NCI-H2171 treated with DMSO at 0.1 percent for 48 hours (cell line): ENCODE measurements around the gene WDR89.
"Not testable (repeated sequence)": the region's sequence is repeated elsewhere in the genome, so short reads cannot be mapped to it uniquely, and the experiment has no call there.

ENCODE experiments used
- DNase-seq: peaks from one replicate; lab custom pipeline; 2025; lab: John Stamatoyannopoulos, UW

WDR89 gene, protein sequence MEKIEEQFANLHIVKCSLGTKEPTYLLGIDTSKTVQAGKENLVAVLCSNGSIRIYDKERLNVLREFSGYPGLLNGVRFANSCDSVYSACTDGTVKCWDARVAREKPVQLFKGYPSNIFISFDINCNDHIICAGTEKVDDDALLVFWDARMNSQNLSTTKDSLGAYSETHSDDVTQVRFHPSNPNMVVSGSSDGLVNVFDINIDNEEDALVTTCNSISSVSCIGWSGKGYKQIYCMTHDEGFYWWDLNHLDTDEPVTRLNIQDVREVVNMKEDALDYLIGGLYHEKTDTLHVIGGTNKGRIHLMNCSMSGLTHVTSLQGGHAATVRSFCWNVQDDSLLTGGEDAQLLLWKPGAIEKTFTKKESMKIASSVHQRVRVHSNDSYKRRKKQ

DNA sequence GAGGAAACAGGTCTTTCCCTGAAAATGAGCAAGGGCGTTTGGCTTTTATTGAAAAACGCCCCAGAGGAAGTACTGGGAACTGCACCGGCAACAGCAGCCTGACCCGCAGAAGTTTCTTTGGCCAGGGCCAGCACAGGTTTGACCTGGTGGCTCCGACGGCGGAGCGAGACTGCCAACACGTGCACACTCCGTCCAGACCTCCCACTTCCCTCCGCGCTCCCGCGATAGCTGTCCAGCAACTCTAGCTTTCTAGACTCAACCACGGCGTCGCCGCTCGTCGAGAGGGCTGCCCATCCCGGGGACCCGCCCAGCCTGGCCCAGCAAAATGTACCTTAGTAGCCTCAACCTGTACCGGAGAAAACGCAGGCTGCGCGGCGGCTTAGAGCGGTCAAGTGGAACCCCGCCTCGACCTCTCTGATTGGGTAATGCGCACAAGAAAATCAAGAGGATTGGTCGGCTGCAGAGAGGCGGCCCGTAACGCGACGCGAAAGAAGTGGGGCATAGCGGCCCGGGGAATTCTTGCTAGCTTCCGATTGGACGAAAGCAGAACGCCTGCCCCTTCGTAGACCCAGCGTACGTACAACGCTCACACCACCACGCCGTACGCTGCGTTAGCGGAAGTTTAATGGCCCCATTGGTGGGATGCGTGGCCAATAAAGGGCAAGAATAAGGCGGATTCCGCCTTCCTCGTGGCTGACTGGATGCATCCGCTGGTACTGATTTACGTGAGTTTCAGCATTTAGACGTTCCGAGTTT lies at the start of gene WDR89:
TSS of gene WDR89 (minus strand) at position 399 of the 756 bp plus-strand sequence. CDS start 41,929 bp downstream, outside the sequence.
- peak; percentile 100 for DNase-seq

DNA sequence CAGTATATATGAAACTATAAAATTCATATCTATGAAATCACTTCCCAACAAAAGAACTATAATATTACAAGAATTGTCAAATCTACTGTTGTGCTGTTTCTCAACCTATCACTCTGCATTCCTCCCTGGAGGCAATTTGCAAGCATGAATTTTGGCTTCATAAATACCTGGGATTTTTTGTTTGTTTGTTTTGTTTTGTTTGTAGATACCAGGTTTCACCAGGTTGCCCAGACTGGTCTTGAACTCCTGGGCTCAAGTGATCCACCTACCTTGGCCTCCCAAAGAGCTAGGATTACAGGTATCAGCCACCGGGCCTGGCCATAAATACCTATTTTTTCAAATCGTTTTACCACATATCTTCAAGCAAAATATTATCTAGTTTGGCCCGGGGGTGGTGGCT lies 47.5 kb upstream of the WDR89 start:
- no peak for DNase-seq

DNA sequence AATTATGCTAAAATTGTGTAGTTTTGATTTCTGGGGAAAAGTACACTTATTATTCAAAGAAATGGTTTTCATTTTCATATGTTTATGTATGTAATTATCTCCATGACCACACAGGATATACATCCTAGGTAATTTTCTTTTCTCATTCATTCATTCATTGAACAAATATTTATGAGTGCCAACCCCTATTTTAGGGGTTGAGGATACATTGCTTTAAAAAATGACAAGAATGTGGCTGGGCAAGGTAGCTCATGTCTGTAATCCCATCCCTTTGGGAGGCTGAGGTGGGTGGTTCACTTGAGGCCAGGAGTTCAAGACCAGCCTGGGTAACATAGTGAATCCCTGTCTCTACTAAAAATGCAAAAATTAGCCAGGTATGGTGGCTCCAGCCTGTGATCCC lies 45.3 kb upstream of the WDR89 start:
- DNase-seq, result no peak

DNA sequence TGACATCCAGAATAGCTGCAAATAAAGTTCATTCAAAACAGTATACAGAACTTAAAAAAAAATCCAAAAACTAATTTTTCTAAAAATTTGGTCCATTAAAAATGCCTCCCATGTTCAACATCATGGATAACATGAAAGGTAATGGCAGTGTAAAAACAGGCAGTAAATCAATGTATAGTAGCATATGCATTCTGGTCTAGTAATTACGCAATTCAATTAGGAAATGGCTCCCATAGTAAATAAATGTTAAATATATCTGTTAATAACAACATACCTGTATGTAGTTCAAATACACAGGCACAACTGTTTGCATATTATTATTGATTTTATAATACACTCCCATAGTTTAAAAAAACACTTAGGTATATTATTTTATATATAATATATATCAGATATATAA lies 43.7 kb upstream of the WDR89 start:
- DNase-seq, result no peak

DNA sequence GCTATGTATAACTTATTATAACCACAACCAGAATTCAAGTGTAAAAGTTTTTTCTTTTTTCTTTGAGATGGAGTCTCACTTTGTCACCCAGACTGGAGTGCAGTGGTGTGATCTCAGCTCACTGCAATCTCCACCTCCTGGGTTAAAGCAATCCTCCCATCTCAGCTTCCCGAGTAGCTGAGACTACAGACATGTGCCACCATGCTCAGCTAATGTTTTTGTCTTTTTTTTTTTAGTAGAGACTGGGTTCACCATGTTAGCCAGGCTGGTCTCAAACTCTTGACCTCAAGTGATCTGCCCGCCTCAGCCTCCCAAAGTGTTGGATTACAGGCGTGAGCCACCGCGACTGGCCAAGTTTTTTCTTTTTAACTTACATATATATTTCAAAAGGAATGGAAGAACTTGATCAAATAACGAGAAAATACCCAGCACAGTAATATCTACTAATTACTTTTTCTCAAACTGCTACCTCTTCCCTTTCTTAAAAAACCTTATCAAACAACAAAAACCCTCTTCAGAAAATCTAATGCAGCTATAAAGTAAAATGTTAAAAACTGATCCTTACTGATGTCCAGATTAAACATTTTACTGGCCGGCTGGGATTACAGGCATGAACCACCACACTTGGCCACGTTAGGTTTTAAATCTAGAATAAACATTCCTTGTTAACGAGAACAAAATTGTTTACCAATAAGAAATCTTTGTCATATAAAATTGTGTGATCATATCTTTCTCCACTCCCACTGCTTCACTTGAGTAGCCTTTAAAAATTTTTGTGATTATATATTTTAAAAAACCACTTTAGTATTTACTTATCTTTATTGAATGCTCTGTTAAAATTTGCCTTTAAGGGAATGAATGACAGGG lies 41.3 kb upstream of the WDR89 start:
- no peak for DNase-seq

DNA sequence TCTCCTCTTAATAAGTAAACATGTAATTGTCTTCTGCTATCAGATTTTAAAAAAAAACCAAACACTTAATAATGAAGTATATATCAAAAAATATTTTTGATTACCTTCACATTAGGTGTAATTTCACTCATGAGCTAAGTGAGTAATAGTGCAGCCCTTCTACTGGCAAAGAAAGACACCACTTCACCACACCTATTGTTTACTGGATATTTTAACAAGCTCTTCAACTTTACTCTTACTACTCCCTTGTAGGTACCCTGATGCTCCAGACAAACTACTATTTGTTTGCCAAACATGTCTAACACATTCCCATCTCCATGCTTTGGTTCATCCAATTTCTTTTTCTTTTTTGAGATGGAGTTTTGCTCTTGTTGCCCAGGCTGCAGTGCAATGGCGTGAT lies 36.9 kb upstream of the WDR89 start:
- no peak for DNase-seq

DNA sequence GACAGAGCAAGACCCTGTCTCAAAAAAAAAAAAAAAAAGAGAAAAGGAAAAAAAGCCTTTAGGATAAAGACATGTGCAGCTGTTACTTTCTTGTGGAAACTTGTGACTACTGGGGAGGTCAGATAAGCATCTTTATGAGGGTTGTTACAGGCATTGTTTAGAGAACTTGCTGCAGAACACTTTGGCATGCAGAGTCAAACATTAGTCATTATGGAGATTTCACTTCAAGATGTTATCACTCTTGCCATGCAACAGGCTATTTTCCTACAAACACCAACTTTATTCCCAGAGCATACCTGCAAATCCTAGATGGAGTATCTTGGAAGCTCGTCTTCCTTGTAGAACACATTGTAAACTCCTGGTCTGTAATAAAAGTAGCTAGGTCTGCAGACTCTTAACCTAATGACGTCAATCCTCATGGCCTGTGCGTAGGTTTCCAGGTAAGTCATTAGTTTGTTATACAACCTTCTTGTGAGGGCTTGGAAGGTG lies 36.3 kb upstream of the WDR89 start:
- DNase-seq, result no peak

DNA sequence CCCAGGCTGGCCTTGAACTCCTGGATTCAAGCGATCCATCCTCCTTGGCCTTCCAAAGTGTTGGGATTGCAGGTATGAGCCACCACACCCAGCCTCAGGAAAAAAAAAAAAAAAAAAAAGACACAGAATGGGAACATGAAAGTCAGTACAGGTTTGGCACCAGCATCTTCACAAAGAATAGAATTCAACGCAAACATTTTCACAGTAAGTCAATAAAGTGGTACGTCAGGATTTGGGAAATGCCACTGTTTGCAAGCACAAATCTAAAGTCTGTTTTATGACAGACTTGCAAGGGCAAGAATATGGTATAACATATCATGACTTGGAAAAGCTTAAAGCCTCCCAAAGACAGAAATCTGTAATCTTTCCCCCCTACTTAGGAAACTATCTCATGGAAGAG lies 34.9 kb upstream of the WDR89 start:
- no peak for DNase-seq

DNA sequence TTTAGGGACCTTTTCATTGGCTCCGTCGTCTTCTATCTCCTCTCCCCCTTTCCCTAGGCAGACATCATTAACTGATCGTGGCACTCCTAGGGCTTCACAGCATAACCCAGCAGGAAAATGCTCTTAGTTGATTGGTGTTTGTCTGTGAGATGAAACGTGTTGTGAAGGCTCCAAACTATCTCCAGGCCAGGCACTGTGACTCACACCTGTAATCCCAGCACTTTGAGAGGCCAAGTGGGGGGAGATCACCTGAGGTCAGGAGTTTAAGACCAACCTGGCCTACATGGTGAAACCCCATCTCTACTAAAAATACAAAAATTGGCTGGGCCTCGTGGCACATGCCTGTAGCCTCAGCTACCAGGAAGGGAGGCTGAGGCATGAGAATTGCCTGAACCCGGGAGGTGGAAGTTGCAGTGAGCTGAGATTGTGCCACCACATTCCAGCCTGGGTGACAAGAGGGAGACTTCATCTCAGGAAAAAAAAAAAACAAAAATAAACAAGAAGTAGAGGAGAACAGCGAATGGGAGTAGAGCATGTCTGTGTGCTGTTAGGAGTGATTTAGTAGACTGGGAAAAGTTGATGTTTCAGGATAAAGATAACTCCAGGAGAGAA lies 32.3 kb upstream of the WDR89 start:
- no peak for DNase-seq

DNA sequence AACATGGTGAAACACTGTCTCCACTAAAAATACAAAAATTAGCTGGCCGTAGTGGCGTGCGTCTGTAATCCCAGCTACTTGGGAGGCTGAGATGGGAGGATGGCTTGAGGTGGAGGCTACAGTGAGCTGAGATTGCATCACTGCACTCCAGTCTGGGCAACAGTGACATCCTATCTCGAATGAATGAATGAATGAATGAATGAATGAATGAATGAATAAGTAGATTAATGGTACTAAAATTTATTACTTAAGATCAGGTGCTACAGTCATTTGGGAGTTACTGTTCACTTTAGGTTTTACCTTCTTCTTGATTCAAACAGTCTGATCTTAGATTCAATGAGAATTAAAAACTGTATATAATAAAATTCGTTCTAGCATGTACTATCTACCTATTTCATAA lies 31.6 kb upstream of the WDR89 start:
- no peak for DNase-seq

DNA sequence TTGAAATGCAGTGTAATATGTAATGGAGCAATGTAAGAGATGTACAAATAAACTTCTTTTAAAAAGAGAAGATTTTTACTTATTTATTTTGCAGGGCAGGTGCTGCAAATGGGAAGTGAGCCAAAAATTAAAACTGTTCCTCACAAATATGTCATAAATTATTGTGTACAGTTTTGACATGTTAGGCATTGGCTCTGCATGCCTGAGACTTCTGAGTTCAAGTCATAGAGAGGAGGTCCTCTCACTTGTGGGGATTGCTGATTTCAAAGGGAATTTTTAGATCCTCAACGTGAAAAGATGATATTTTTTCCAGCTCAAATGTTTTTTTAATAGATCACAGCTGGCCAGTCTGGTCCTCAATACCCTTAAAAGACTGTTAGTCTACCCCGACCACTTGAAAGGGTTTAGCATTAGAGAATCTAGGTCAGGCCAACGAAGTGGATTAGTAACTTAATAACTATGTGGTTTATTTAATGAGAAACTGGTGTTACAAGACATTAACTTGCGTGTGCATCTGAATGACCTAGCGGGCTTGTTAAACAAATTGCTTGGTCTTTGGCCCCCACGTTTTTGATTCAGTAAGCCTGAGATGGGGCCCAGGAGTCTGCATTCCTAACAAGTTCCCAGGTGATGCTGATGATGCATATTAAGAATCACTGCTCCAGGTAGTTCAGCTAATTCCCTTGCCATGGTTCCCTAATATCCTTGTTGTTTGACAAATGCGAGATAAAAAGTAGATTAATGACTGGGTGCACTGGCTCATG lies 30.9 kb upstream of the WDR89 start:
- no peak for DNase-seq

DNA sequence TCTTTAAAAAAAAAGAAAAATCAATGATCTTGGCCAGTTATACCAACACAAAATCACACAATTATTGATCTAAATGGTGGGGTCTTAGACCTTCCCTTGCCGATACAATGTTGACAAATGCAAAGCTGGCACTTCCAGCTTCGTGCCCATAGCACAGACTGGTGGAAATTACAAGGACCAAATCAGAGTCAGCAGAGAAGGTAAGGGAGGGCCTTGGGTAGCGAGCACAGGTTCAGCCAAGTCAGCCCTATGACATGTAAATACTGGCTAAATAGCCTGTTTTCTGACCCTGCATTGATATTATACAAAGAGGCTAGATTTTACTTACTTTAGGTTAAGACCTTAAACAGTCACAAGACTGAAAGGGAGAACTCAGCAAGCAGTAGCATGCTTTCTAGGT lies 30.3 kb upstream of the WDR89 start:
- no peak for DNase-seq

DNA sequence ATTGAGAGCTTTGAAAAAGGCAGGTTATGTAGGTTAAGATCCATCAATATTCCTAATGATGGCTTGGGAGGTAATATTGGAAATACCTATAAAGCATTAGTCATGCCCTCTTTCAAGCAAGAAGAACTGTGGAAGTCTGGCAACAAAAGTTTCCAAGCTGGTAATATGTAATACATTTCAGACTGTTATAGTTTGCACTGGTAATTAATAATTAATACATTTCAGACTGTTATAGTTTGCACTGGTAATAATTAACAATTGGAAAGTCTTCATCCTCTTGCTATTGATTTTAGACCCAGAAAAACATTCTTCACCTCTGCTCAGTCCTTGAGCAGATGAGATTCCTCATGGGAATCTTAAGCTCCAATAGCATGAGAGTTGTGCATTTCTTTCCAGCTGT lies 29.0 kb upstream of the WDR89 start:
- DNase-seq, result no peak

DNA sequence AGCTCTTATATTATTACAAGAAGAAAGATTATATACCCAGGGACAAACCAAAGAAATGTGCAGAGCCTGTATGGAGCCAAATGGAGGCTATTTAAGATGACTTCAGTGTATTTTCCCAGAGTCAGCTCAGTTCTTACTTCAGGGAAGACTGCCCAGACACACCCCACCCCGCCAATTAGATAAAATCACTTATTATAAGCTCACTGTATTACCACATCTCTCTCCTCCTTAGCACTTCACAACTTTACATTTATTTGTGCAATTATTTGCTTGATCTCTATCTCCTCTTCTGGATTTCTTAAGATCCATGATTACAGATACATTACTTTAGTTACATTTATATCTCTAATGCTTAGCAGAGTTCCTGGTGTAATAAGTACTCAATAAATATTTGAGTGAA lies 24.7 kb upstream of the WDR89 start:
- no peak for DNase-seq

DNA sequence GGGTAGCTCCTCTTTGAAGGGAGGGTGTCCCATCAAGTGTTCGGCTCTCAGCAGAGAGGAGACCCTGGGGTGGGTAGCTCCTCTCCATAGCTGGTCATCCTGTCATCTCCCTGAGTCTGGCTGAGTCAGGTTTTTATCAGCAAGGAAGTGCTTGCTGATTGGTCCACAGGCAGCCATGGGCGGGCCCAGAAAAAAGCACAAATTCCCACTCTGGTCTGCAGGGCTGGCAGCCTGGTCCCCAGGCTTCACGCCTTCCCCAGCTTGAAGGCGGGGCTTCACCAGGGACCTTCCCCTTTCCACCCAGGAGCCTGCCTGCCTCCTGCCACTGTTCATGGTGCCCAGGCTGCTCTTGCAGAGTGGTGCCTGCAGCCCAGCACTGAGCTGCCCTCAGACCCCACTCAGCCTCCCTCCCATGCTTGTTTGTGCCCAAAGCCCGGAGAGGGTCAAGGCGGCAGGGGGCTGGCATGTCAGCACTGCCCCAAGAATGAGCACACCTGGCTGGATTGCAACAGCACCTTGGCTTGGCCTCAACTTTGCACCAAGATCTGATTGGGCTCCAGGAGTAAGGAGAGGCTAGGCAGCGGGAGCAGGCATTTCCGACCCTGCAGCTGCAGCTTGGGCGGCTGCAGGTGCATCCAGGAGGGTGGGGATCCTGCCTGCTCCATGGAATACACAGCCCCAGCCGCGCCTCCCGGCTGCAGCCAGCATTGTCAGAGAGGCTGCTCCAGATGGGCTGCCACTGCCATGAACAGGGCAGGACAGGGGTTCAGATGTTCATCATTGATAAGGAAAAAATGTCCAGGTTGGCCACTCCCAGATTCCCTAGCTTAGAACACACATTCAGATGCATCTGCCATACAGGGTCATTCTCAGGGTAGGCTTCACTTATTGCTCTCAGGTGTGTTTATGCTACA lies 22.0 kb upstream of the WDR89 start:
- no peak for DNase-seq

DNA sequence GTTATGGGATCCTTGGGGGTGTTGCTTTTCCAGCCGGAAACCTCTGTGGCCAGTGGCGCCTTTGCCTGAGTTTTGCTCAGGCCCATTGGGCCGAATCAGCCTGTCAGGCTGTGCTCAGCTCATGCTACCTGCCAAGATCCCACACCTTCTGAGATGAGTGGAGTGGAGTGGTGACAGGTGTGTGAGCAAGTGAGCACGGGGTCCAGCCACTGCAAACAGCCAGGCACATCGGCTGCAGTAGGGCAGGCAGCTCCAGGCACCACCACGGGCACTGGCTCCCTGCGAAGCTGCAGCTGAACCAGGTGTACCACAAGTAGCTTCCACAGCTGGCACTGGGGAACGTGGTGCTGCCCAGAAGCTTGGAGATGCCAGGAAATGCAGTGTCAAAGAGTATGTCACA lies 21.1 kb upstream of the WDR89 start:
- DNase-seq, result no peak

DNA sequence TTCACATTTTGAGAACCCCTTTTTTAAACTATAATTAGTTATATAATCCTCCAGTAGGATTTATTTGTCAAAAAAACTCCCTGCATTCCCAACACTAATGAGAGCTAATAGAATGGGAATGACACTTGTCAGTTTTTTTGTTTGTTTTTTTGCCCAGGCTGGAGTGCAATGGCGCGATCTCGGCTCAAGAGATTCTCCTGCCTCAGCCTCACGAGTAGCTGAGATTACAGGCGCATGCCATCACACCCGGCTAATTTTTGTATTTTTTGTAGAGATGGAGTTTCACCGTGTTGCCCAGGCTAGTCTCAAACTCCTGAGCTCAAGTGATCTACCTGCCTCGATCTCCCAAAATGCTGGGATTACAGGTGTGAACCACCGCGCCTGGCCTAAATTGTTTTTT lies 20.2 kb upstream of the WDR89 start:
- DNase-seq, result not testable (repeated sequence)

DNA sequence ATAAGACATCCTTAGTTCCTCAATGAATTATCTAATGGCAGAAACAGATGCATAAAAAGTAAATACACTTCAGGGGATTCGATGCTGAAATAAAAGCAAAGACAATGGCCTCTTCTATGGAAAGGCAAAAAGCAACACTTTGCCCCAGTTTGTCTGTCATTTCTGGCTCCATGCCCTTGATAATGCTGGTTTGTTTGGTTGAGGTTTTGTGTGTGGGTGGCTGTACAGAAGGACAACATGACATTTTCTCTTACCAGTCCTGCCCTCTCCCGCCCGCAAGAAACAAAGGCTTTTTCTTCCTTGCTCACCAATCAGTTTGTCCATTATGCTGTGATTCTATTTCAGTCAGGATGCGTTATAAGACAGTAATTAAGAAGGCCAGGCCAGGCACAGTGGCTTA lies 18.1 kb upstream of the WDR89 start:
- no peak for DNase-seq

DNA sequence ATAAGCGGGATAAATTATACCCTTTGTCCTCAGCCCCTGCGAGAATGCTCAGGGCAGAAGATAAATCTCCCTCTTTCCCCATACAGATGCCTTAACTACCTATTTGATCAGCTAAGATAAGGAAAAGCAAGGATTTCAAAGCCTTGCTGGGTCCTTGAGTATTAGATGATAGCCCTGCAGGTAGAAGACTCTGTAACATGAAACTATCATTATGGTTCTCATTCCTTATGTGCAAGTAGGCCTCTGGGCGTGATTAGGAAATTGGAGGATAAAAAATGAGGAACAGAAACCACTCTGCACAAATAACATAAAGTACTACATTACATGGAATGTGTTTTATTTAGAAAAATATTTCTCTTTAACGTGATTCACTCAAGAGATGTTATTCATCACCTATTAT lies 14.5 kb upstream of the WDR89 start:
- no peak for DNase-seq

DNA sequence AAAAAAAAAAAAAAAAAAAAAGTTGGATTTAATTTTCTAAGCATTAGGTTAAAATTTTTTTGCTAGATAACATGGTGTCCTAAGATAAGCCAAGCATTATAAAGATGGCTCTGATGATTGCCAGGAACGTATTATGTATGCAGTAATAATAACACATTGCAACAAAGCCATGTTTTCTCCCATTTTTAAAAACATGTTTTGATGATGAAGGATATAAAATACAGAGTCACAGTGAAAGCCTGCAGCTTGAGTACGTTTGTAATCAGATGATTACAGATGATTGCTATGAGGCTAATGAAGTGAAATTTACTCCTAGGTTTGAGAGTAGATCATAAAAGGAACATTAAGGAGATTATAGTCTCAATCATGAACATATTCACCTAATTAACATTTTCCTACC lies 13.3 kb upstream of the WDR89 start:
- no peak for DNase-seq
